Fibroblast of the aortic adventitia (primary cell): Measurements from ENCODE around the gene SLU7. TPM values are rescaled to one million over a fixed set of nuclear protein-coding genes. Genes with fewer than 3 reads are reported as not detected.

Source experiments
- DNase-seq: peaks from one replicate; pipeline ENCODE4 v3.0.0-alpha.2; 2010; ENCODE audit warnings: low read depth
- H3K4me3 ChIP-seq: 2 replicates; pipeline ENCODE4 v1.5.1; 2011; ENCODE audit warnings: low read depth, mild to moderate bottlenecking, control low read depth, low read length, moderate library complexity
- CTCF ChIP-seq: IDR thresholded peaks from 2 replicates; pipeline ENCODE4 v1.5.1; 2011; ENCODE audit warnings: mild to moderate bottlenecking, low read length, control low read depth, inconsistent platforms; ENCODE audit not compliant: insufficient read depth
- total RNA-seq: library from RNA; depleted of rRNA; stranded (reverse); fragments of >200 nt; gene quantifications from 2 replicates; pipeline ENCODE4 v1.2.3, GENCODE V29; 2012; ENCODE audit warnings: low replicate concordance

Gene SLU7
- total RNA-seq, 1 donor = 69.7 TPM

- DNase-seq = no peak
- no peak for TF ChIP-seq CTCF
- no peak overlapping the region for H3K4me3 ChIP-seq
Observed at GRCh38 chr5:160457252-160457651, 38.4 kb upstream of the SLU7 start.

GRCh38 chr5:160456480-160457177 lies 37.7 kb upstream of the SLU7 start:
- no peak for TF ChIP-seq CTCF
- no peak for DNase-seq
- H3K4me3 ChIP-seq = no peak overlapping the region

- DNase-seq = no peak
- H3K4me3 ChIP-seq = no peak overlapping the region
- TF ChIP-seq CTCF = no peak
Observed at GRCh38 chr5:160455600-160455999, 36.7 kb upstream of the SLU7 start.

GRCh38 chr5:160453751-160454150 lies 34.9 kb upstream of the SLU7 start:
- no peak for DNase-seq
- no peak overlapping the region for H3K4me3 ChIP-seq
- TF ChIP-seq CTCF = no peak

- no peak for DNase-seq
- H3K4me3 ChIP-seq = no peak overlapping the region
- TF ChIP-seq CTCF = no peak
Observed at GRCh38 chr5:160452795-160453194, 33.9 kb upstream of the SLU7 start.

GRCh38 chr5:160452036-160452435 lies 33.2 kb upstream of the SLU7 start:
- DNase-seq = no peak
- TF ChIP-seq CTCF = no peak
- H3K4me3 ChIP-seq = no peak overlapping the region

GRCh38 chr5:160451281-160451680 lies 32.4 kb upstream of the SLU7 start:
- TF ChIP-seq CTCF = no peak
- H3K4me3 ChIP-seq = no peak overlapping the region
- DNase-seq = peak; percentile 59
